HL-60/S4 treated with phorbol 12-myristate 13-acetate at 8.2 ng/mL for 4 days and 3 days (cell line): Measurements from ENCODE around the gene INPP5D.

ENCODE experiments used
- in situ Hi-C: fragments of 300-500 bp; cut with MboI; formaldehyde crosslinking; loops from 2 replicates; pipeline ENCODE4 v1.15.0; 2022; ENCODE audit warnings: low sequenced_read_pairs

Gene INPP5D

GRCh38 chr2:233031556-233032500, 28.3 kb upstream of the INPP5D start:
- in situ Hi-C loops: no loop called here

DNA sequence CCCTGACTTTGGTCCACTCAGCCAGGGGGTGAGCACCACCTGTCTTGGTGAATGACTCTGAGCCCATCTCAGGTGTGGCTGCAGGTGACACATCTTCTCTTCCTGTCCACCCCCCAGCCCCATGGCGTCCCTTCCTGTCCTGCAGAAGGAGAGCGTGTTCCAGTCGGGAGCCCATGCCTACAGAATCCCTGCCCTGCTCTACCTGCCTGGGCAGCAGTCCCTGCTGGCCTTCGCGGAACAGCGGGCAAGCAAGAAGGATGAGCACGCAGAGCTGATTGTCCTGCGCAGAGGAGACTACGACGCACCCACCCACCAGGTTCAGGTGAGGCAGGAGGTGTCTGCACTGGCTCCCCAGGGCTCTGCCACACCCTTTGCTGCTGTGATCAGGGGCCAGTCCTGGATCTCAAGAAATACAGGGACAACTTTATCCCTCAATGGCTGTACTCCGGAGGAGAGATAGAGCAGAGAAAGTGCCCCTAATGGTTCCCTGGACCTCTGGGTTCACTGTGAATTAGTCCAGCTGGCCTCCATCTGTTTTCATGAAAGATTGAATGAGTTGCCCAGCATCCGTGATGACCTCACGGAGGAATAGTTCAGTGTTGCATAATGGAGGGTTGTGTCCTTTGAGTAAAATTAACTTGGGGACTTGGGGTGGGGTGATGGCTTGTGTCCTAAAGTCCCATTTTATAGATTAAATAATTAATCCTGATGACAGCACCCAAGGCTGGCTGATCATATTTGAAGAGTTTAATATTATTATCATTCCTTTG, 27.4 kb upstream of the INPP5D start, which contains the start of gene NEU2:
TSS of gene NEU2 (plus strand) at position 122 of the 770 bp plus-strand sequence. CDS start at position 122, 0 bp downstream.
- in situ Hi-C loops: no loop called here

DNA sequence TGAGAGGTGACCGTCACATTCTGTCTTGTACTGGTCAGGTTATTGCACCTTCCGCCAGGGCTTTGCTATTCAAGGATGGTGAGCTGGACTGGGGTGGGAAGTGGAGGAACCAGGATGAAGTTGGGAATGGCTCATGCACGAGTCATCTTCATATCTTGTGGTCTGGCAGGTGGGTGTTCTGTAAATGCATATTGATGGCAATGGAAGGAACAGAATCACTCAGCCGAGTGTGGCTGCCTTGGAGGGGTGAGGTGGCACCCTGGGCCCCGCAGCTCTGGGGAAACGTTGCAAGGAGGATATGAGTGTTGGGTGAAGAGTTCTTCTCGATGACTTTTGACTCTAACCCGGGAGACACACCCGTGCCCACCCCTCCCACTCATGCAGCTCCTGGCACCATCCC, 26.5 kb upstream of the INPP5D start:
- in situ Hi-C loops: no loop called here

GRCh38 chr2:233034091-233034882, 25.9 kb upstream of the INPP5D start:
- in situ Hi-C loops: no loop called here

DNA sequence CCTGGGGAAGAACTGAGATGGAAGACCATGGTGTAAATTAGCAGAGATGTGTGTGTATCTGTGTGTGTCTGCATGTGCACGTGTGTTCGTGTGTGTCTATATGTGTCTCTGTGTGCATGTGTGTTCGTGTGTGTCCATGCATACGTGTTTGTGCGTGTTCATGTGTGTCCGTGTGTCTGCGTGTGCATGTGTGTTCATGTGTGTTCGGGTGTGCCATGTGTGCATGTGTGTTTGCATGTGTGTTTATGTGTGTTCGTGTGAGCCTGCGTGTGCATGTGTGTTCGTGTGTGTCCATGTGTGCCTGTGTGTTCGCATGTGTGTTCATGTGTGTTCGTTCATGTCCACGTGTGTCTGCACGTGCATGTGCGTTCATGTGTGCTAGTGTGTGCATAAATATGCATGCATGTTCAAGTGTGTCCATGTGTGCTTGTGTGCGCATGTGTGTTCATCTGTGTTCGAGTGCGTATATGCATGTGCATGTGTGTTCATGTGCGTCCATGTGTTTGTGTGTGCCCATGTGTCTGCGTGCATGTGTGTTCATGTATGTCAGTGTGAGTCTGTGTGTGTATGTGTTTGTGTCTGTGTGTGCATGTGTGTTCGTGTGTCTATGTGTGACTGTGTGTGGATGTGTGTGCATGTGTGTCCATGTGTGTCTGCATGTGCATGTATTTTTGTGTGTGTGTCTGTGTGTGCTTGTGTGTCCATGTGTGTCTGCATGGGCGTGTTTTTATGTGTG, 24.5 kb upstream of the INPP5D start:
- in situ Hi-C loops: no loop called here

DNA sequence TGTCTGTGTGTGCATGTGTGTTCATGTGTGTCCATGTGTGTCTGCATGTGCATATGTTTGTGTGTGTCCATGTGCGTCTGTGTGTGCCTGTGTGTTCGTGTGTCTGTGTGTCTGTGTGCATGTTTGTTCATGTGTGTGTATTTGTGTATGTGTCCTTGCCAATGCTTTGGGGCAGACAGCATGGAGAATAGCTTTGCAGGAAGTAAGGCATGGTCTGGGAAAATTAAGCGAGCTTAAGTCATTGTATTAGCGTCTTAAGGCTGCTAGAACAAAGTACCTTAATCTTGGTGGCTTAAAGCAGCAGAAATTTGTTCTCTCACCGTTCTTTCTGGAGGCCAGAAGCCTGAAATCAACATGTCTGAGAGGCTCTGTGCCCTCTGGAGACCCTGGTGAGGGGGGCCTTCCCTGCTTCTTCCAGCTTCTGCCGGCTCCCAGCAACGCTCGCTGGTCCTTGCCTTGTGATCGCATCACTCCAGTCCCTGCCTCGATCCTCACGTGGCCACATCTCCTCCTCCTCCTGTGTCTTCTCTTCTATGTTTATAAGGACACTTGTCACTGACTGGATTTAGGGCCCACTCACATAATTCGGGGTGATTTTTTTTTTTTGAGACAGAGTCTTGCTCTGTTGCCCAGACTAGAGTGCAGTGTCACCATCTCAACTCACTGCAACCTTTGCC, 23.8 kb upstream of the INPP5D start:
- in situ Hi-C loops: no loop called here

DNA sequence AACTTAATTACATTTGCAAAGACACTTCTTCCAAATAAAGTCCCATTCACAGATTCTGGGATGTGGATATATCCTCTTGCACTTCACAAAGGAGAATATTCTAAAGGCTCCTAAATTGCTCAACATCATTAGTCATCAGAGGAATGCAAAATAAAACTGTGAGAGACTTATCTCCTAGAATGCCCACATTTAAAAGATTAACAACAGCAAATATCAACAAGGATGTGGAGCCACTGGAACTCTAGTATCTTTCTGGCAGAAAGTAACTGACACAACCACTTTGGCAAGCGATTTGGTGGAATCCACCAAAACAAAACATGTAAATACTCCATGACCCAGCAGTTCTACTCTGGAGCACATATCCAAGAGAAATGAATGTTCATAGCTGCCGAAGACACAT, 23.1 kb upstream of the INPP5D start:
- in situ Hi-C loops: no loop called here

DNA sequence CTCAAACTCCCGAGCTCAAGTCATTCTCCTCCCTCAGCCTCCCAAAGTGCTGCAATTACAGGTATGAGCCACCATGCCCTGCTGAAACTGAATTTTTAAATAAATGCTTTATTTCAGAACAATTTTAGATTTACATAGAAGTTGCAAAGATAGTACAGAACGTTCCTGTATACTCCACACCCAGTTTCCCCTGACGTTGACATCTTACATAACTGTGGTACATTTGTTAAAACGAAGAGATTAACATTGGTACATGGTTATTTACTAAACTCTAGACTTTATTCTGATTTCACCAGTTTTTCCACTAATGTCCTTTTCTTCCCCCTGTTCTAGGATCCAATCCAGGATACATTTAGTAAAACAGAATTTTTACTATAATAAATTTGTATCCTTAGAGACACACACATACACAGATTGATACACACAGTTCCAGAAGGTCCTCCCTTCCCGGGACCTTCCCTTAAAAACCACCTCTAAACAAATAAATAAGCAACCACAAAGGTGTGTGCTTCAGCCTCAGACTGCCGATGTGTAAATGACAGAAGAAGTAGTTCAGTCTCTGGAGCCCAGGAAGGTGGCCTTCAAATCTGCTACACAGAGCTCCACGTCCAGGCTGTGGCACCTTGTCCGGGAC, 20.8 kb upstream of the INPP5D start:
- in situ Hi-C loops: no loop called here

GRCh38 chr2:233039846-233040530, 20.2 kb upstream of the INPP5D start:
- in situ Hi-C loops: no loop called here

- in situ Hi-C loops: no loop called here
These were observed 19.6 kb upstream of the INPP5D start for GRCh38 chr2:233040571-233040970.

GRCh38 chr2:233041722-233042323, 18.3 kb upstream of the INPP5D start:
- in situ Hi-C loops: no loop called here

- in situ Hi-C loops: no loop called here
These were observed 17.6 kb upstream of the INPP5D start for GRCh38 chr2:233042549-233042948.

- in situ Hi-C loops: no loop called here
These were observed 15.1 kb upstream of the INPP5D start for GRCh38 chr2:233044974-233045605.

DNA sequence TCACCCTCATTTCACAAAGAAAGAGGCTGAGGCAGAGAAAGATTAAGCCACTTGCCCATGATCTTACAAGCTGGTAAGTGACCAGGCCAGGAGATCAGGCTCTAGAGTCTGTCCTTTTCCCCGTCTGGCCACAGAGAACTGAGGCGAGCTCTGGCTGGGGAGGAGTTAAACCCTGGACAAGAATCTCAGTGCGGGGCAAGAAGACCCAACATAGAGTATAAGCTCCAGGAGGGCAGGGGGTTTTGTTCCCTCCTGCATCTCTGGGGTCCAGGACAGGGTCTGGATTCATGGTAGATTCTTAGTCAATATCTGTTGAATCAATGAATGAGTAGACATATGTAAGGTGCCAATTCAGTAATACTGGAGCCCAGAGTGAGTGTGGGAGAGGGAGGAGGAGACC, 12.9 kb upstream of the INPP5D start:
- in situ Hi-C loops: no loop called here

DNA sequence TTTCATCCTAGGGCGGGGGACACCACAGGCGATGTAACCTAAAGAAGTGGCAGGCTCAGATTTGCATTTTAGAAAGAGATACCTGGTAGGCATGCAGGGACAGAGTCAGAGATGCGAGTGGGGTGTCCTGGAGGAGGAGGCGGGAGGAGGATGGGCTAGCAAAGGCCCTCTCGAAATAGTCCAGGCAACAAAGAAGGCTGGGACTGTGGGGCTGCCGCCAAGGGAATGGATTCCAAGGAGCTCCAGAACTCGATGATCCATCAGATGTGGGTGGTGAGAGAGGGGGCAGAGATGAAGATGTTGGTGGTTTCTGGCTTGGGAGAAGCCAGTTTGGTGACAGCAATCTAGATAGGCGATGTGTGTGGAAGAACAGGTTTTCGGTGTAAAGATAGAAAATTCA, 12.5 kb upstream of the INPP5D start:
- in situ Hi-C loops: no loop called here

DNA sequence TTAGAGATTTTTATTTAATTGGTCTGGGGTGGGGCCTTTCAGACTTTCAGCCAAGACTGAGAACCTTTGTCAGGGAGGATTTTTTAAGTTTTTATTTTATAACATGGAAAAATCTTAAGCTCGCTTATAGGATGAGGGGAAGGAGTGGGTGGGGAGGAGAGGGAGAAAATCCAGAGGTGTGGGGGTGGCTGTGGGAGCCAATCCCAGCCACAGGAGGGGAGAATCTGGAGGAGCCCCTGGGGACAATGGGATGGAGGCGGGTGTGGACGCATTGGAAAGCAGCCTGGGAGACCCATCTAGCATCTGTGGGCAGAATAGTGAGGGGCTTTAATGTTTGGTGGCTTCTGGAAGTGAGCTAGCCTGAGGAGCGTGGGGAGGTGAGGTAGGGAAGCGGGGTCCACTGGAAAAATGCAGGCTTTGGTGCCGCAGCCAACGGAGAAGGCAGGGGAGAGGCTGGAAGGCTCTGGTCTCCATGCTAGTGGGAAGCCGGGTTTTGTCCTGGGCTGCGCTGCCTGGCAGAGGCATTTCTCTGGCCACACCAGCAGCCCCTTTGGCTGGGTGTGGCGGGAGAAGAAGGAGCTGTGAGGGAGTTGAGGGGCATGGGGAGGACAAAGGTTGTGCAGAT, 11.5 kb upstream of the INPP5D start:
- in situ Hi-C loops: no loop called here

- in situ Hi-C loops: no loop called here
These were observed 10.9 kb upstream of the INPP5D start for GRCh38 chr2:233049194-233049761.
